PC-3 (cell line): Measurements from ENCODE around the gene RNF144B.

Experiments used
- CTCF ChIP-seq: fragments of 300-600 bp; sonication (generic); conservative IDR thresholded peaks from 2 replicates; pipeline ENCODE4 v1.5.1; 2017; ENCODE audit warnings: antibody characterized with exemption, low read depth, mild to moderate bottlenecking, low read length
- EZH2 ChIP-seq: fragments of 300-600 bp; sonication (generic); IDR thresholded peaks from one replicate; pipeline ENCODE4 v1.6.1; 2017; ENCODE audit warnings: antibody characterized with exemption, mild to moderate bottlenecking, low read length; ENCODE audit not compliant: unreplicated experiment

- TF ChIP-seq CTCF: no peak
- no peak for TF ChIP-seq EZH2
Measured at GRCh38 chr6:18477301-18477941, 90.3 kb downstream of the RNF144B start.
